Activated B cell treated with CpG ODN at 0.5 μM for 24 hours (primary cell): ENCODE measurements around the gene CNN3. TPM values are rescaled to one million over a fixed set of nuclear protein-coding genes. Genes with fewer than 3 reads are reported as not detected.

Experiments
- ATAC-seq: fragments of 200-7000 bp; cut with Tn5 transposase; one replicate; pipeline ENCODE4 v1.10.0; 2021; ENCODE audit warnings: low read depth, mild to moderate bottlenecking, moderate library complexity
- CTCF ChIA-PET: fragments of 350-600 bp; sonication (Branson Sonifier 250); formaldehyde crosslinking; loops from one replicate; lab custom pipeline; 2021; ENCODE audit warnings: antibody characterized with exemption; lab: Charles Lee
- POLR2A ChIA-PET: fragments of 350-600 bp; sonication (Branson Sonifier 250); formaldehyde crosslinking; loops from one replicate; lab custom pipeline; 2021; ENCODE audit warnings: antibody characterized with exemption; lab: Charles Lee
- DNase-seq: peaks from one replicate; pipeline ENCODE4 v3.0.0; 2022
- H3K27ac Mint-ChIP-seq: one replicate; pipeline ENCODE4 v1.8.0; 2020; ENCODE audit warnings: mixed read lengths
- H3K27me3 Mint-ChIP-seq: one replicate; pipeline ENCODE4 v1.8.0; 2021; ENCODE audit warnings: mixed read lengths
- H3K36me3 Mint-ChIP-seq: one replicate; pipeline ENCODE4 v1.8.0; 2021; ENCODE audit warnings: low read depth, mixed read lengths
- H3K4me1 Mint-ChIP-seq: one replicate; pipeline ENCODE4 v1.8.0; 2021; ENCODE audit warnings: mixed read lengths
- H3K4me3 Mint-ChIP-seq: one replicate; pipeline ENCODE4 v1.8.0; 2020; ENCODE audit warnings: mild to moderate bottlenecking, mixed read lengths
- H3K9me3 Mint-ChIP-seq: one replicate; pipeline ENCODE4 v1.8.0; 2020; ENCODE audit warnings: mixed read lengths
- intact Hi-C: fragments of 100-400 bp; cut with micrococcal nuclease; formaldehyde crosslinking; loops from one replicate; pipeline ENCODE4 v1.15.1; 2024
- total RNA-seq: library from RNA; stranded (reverse); gene quantifications from 2 replicates; pipeline ENCODE4 v1.2.3, GENCODE V29; 2022
- TF ChIP-seq, protein P1 (sequence below): fragments of 200-600 bp; IDR thresholded peaks from one replicate; pipeline ENCODE4 v1.8.0; 2022; ENCODE audit warnings: antibody characterized with exemption, mild to moderate bottlenecking

Gene CNN3
- total RNA-seq, 1 donor from 2014 or later = 6.2 TPM

GRCh38 chr1:94898491-94899385, 28.2 kb downstream of the CNN3 start:
- no peaks in the 10 kb centered on the region for H3K4me1 Mint-ChIP-seq
- no peak overlapping the region for H3K4me3 Mint-ChIP-seq
- TF ChIP-seq, protein P1, sequence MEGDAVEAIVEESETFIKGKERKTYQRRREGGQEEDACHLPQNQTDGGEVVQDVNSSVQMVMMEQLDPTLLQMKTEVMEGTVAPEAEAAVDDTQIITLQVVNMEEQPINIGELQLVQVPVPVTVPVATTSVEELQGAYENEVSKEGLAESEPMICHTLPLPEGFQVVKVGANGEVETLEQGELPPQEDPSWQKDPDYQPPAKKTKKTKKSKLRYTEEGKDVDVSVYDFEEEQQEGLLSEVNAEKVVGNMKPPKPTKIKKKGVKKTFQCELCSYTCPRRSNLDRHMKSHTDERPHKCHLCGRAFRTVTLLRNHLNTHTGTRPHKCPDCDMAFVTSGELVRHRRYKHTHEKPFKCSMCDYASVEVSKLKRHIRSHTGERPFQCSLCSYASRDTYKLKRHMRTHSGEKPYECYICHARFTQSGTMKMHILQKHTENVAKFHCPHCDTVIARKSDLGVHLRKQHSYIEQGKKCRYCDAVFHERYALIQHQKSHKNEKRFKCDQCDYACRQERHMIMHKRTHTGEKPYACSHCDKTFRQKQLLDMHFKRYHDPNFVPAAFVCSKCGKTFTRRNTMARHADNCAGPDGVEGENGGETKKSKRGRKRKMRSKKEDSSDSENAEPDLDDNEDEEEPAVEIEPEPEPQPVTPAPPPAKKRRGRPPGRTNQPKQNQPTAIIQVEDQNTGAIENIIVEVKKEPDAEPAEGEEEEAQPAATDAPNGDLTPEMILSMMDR = no peak
- H3K27ac Mint-ChIP-seq = no peak overlapping the region
- ChIA-PET CTCF (interaction anchor here (1.5 kb wide), 1 partner anchor 8 kb away, joined by 3 read pairs; no protein-coding TSS in a partner anchor), POLR2A (no interaction called here)
- no peaks in the 10 kb centered on the region for H3K9me3 Mint-ChIP-seq
- no peak for ATAC-seq
- H3K36me3 Mint-ChIP-seq = no peaks in the 10 kb centered on the region
- DNase-seq = no peak
- peaks cover 3% of the 10 kb centered on the region for H3K27me3 Mint-ChIP-seq
- intact Hi-C loops = no loop called here

DNA sequence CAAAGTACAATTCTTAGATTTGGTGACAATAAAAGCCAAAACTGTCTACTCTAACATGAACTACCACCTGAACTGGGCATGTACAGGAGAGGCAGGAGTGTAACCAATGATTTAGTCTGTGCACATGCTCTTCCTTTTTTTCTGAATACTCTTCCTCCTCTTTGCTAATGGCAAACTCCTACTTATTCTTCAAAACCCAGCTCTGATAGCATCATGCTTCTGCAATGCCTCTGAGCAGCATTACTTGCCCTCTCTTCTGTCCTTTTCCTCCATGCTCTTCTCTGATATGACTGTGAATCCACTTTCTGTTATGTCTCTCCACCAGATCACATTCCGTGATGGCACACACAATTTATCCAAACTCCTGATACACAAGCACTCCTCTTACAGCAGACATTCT, 31.4 kb downstream of the CNN3 start:
- Mint-ChIP-seq H3K4me3 (no peak overlapping the region), H3K27ac (no peak overlapping the region), H3K9me3 (no peaks in the 10 kb centered on the region), H3K36me3 (no peaks in the 10 kb centered on the region), H3K27me3 (peaks cover 3% of the 10 kb centered on the region), H3K4me1 (no peaks in the 10 kb centered on the region)
- intact Hi-C loops = no loop called here
- POLR2A ChIA-PET = no interaction called here
- ATAC-seq = no peak
- CTCF ChIA-PET = no interaction called here
- no peak for DNase-seq
- TF ChIP-seq, protein P1 = no peak

GRCh38 chr1:94894630-94895029, 32.3 kb downstream of the CNN3 start:
- ATAC-seq (no peak), DNase-seq (no peak)
- H3K36me3 Mint-ChIP-seq = no peaks in the 10 kb centered on the region
- TF ChIP-seq, protein P1 = no peak
- intact Hi-C loops = no loop called here
- ChIA-PET CTCF (no interaction called here), POLR2A (no interaction called here)
- peaks cover 3% of the 10 kb centered on the region for H3K27me3 Mint-ChIP-seq
- no peaks in the 10 kb centered on the region for H3K4me1 Mint-ChIP-seq
- H3K4me3 Mint-ChIP-seq = no peak overlapping the region
- H3K9me3 Mint-ChIP-seq = no peaks in the 10 kb centered on the region
- no peak overlapping the region for H3K27ac Mint-ChIP-seq

DNA sequence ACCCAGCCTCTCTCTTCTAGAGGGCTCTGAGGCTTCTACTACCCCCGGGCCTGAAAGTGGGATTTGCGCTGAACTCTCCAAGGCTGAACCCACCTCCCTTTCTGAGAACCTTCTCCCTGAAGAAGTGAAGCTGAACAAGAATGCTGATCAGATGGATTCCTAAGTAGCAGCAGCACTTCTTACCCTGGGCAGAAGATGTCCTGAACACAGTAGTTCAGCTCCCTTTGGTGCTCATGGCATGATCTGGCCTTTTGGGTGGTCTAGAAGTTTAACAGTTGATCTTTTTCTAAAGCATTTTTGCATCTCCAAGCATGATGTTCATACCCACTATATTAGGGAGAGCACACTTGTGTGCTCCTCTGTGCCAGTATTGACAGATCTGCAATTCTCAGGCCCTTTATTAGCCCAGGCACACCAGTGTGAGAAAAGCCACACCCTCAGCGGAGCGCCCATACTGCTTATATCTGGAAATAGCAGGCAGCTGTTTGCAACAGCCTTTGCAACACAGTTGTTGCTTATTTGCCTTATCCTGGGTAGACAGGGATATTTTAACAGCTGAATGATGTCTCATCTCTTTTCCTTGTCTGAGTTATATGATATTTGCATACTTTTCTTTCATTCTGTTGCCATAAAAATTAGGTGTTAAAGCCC, 34.2 kb downstream of the CNN3 start:
- ChIA-PET CTCF (interaction anchor here (1.5 kb wide), 1 partner anchor 149 kb away, joined by 3 read pairs; no protein-coding TSS in a partner anchor), POLR2A (no interaction called here)
- Mint-ChIP-seq H3K4me1 (no peaks in the 10 kb centered on the region), H3K9me3 (no peaks in the 10 kb centered on the region), H3K27ac (no peak overlapping the region), H3K36me3 (no peaks in the 10 kb centered on the region), H3K27me3 (peaks cover 3% of the 10 kb centered on the region), H3K4me3 (no peak overlapping the region)
- intact Hi-C loops = no loop called here
- ATAC-seq (no peak), DNase-seq (no peak)
- TF ChIP-seq, protein P1 = no peak

- no peaks in the 10 kb centered on the region for H3K27me3 Mint-ChIP-seq
- ATAC-seq (no peak), DNase-seq (no peak)
- H3K4me3 Mint-ChIP-seq = no peak overlapping the region
- H3K9me3 Mint-ChIP-seq = no peaks in the 10 kb centered on the region
- intact Hi-C loops = no loop called here
- peaks cover 6% of the 10 kb centered on the region for H3K4me1 Mint-ChIP-seq
- H3K27ac Mint-ChIP-seq = no peak overlapping the region
- CTCF ChIA-PET = no interaction called here
- TF ChIP-seq, protein P1 = no peak
- no peaks in the 10 kb centered on the region for H3K36me3 Mint-ChIP-seq
- POLR2A ChIA-PET = no interaction called here
Observed at GRCh38 chr1:94888201-94888600, 38.7 kb downstream of the CNN3 start.
